Activated CD4-positive, alpha-beta T cell treated with anti-CD3 and anti-CD28 coated beads for 36 hours (primary cell): ENCODE data around the gene HOXD4. TPM values are rescaled to one million over a fixed set of nuclear protein-coding genes. Genes with fewer than 3 reads are reported as not detected.
A peak's percentile ranks its signal among the peaks of the same experiment; 100 is the strongest.

Experiments
- ATAC-seq: fragments of 200-7000 bp; cut with Tn5 transposase; one replicate; pipeline ENCODE4 v1.10.0; 2021; ENCODE audit warnings: mild to moderate bottlenecking, moderate library complexity
- CTCF ChIA-PET: fragments of 350-600 bp; sonication (Branson Sonifier 250); formaldehyde crosslinking; loops from one replicate; lab custom pipeline; 2021; ENCODE audit warnings: antibody characterized with exemption; lab: Charles Lee
- POLR2A ChIA-PET: fragments of 350-600 bp; sonication (Branson Sonifier 250); formaldehyde crosslinking; loops from one replicate; lab custom pipeline; 2021; ENCODE audit warnings: antibody characterized with exemption, inconsistent platforms; lab: Charles Lee
- DNase-seq: peaks from one replicate; pipeline ENCODE4 v3.0.0-alpha.2; 2020
- H3K27ac Mint-ChIP-seq: one replicate; pipeline ENCODE4 v1.8.0; 2021; ENCODE audit warnings: mixed read lengths
- H3K27me3 Mint-ChIP-seq: one replicate; pipeline ENCODE4 v1.8.0; 2021; ENCODE audit warnings: mixed read lengths
- H3K36me3 Mint-ChIP-seq: one replicate; pipeline ENCODE4 v1.8.0; 2021; ENCODE audit warnings: low read depth, mixed read lengths
- H3K4me1 Mint-ChIP-seq: one replicate; pipeline ENCODE4 v1.8.0; 2021; ENCODE audit warnings: mixed read lengths
- H3K4me3 Mint-ChIP-seq: one replicate; pipeline ENCODE4 v1.8.0; 2021; ENCODE audit warnings: mild to moderate bottlenecking, moderate library complexity, mixed read lengths
- H3K9me3 Mint-ChIP-seq: one replicate; pipeline ENCODE4 v1.8.0; 2021; ENCODE audit warnings: low read depth, mixed read lengths
- intact Hi-C, 2 experiments: fragments of 100-400 bp; cut with DNase I in 1 of 2; cut with micrococcal nuclease in 1 of 2; formaldehyde crosslinking; loops; one replicate each; pipeline versions ENCODE4 v1.14.2 to v1.15.1; 2022 to 2024; cut with DNase I, micrococcal nuclease
- total RNA-seq, 2 experiments: library from RNA; stranded (reverse); gene quantifications; one replicate each; pipeline ENCODE4 v1.2.3, GENCODE V29; 2021

HOXD4 gene
- total RNA-seq, 2 experiments from 2014 or later, result not detected

DNA sequence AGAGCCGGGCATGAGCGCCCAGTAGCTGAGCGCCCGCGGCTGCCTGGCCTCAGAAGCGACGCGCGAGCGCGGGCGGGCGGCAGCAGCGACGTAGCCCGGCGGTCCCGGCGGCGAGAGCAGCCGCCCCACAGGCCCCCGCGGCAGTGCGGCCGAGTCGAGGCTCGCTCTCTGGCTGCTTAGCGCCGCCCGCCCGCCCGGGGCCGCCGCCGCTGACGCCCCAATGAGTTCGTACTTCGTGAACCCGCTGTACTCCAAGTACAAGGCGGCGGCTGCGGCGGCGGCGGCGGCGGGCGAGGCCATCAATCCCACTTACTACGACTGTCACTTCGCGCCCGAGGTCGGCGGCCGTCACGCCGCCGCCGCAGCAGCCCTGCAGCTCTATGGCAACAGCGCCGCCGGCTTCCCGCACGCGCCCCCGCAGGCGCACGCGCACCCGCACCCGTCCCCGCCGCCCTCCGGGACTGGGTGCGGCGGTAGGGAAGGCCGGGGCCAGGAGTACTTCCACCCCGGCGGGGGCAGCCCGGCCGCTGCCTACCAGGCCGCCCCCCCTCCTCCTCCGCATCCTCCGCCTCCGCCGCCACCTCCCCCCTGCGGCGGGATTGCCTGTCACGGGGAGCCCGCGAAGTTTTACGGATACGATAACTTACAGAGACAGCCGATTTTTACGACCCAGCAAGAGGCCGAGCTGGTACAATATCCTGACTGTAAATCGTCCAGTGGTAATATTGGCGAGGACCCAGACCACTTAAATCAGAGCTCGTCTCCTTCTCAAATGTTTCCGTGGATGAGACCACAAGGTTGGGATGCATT is 21.0 kb upstream of the HOXD4 start:
- peaks cover 27% of the 10 kb centered on the region for H3K4me1 Mint-ChIP-seq
- ATAC-seq, result peak; percentile 34
- POLR2A ChIA-PET, result no interaction called here
- H3K4me3 Mint-ChIP-seq, result peak overlapping the region; percentile 41
- CTCF ChIA-PET, result interaction anchor here (0.9 to 3.0 kb wide), 5 partner anchors 10 to 508 kb away, joined by 3 to 14 read pairs (median 7); no protein-coding TSS in a partner anchor
- peak; percentile 54 for DNase-seq
- H3K27ac Mint-ChIP-seq, result no peak overlapping the region
- H3K27me3 Mint-ChIP-seq, result peaks cover 76% of the 10 kb centered on the region
- intact Hi-C loops, result loop anchor here in 1 of 2 experiments (2.0 kb wide), 1 partner anchor 140 kb away; no protein-coding TSS in a partner anchor
- H3K36me3 Mint-ChIP-seq, result no peaks in the 10 kb centered on the region
- no peaks in the 10 kb centered on the region for H3K9me3 Mint-ChIP-seq

DNA sequence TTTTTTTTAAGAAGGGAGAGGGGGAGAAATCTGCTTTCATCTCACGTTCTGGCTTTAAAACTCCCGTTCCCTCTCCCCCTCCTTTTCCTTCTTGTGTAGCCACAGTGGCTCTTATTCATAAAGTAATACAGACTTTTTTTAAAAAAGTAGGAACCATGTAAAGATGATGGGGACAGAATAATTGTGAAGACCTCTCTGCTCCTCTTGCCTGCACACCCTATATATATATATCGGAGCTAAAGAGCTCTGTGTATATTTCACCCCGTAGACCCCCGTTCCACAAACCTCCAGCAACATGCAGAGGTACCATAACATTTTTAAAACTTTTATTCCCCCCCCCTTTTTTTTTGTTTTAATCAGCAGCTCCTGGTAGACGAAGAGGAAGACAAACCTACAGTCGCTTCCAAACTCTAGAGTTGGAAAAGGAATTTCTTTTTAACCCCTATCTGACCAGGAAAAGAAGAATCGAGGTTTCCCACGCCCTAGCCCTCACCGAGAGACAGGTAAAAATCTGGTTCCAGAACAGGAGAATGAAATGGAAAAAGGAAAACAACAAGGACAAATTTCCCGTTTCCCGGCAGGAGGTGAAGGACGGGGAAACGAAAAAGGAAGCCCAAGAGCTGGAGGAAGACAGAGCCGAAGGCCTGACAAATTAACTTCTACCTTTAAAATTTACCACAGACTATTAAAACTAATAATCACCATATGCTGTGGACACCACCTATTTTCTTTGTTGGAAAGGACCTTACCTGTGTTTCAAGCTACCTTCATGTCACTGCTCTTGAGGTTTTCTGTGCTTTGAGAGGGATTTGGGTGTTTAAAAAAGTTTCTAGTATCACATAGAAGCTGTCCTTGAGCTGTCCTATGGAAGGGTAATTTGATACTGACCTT is 20.1 kb upstream of the HOXD4 start:
- ATAC-seq, result no peak
- no peaks in the 10 kb centered on the region for H3K36me3 Mint-ChIP-seq
- peaks cover 76% of the 10 kb centered on the region for H3K27me3 Mint-ChIP-seq
- H3K4me3 Mint-ChIP-seq, result peak overlapping the region; percentile 41
- DNase-seq, result no peak
- no peak overlapping the region for H3K27ac Mint-ChIP-seq
- CTCF ChIA-PET, result interaction anchor here (0.9 to 3.0 kb wide), 8 partner anchors 9 to 521 kb away, joined by 3 to 14 read pairs (median 6); no protein-coding TSS in a partner anchor
- POLR2A ChIA-PET, result no interaction called here
- H3K4me1 Mint-ChIP-seq, result peaks cover 36% of the 10 kb centered on the region
- no peaks in the 10 kb centered on the region for H3K9me3 Mint-ChIP-seq
- intact Hi-C loops, result loop anchor here in 1 of 2 experiments (2.0 kb wide), 1 partner anchor 140 kb away; no protein-coding TSS in a partner anchor

DNA sequence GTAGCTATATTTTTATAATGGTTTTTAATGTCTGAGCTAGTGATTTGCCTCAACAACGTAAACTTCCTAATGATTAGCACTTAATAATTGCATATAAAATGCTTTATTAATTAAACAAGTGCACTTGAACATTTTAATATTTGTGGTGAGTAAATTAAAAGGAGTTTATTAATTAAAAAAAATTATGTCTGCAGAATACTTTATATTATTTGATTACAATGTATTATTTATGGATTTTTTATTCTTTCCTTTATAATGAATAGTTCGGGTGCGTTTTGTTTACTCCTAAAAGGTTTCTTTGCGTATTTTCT is 19.5 kb upstream of the HOXD4 start:
- Mint-ChIP-seq H3K4me1 (peaks cover 37% of the 10 kb centered on the region), H3K4me3 (peak overlapping the region; percentile 50), H3K27me3 (peaks cover 75% of the 10 kb centered on the region), H3K36me3 (no peaks in the 10 kb centered on the region), H3K9me3 (no peaks in the 10 kb centered on the region), H3K27ac (no peak overlapping the region)
- CTCF ChIA-PET, result interaction anchor here (0.9 to 3.0 kb wide), 7 partner anchors 8 to 520 kb away, joined by 3 to 14 read pairs (median 7); no protein-coding TSS in a partner anchor
- intact Hi-C loops, result loop anchor here in 1 of 2 experiments (2.0 kb wide), 1 partner anchor 139 kb away; no protein-coding TSS in a partner anchor
- POLR2A ChIA-PET, result no interaction called here
- no peak for DNase-seq
- ATAC-seq, result no peak

DNA sequence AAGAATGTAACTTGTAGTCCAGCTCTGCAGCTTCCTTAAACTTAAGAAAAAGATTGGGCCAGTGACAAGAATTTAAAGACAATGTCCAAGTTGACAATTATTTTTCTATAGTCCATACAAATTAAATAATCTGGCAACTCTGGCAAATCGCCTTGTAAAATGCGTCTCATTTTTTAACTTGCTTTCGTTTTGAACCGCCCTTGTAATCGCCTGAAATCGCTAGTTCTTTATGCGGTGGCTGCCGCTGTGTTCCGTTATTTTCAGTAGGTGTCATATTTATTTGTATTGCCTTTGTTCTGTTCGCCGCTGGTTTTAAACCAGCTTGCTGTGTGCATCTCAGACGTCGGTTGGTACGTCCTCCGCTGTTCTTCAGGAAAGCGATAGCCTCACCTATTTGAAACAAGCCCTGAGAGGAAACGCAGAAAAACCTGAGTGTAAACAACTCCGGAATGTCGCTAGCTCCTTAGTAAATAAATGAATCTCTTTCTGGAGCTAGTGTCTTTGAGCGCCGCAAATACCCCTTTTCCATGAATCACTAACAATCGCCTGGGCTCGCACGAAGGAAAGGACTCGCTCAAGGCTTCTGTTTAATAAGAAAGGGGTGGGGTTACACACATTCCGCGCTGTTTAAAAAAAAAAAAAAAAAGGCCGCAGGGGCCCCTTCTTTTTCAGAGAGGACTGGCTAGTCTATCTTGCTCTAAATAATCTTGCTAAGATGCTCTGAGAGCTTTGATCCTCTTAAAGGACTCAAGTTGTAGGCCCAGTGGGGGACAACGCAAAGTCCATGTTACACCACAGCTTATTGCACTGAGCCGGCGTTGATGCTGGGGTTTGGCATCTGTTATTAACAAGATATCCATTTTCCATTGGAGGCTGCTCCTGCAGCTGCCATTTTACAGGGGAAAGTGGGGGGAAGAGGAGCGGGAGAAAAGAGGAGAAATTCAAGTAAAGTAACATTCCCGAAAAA is 18.9 kb upstream of the HOXD4 start:
- H3K9me3 Mint-ChIP-seq, result no peaks in the 10 kb centered on the region
- intact Hi-C loops, result no loop called here
- ChIA-PET POLR2A (interaction anchor here (0.7 kb wide), 1 partner anchor 800 kb away, joined by 7 read pairs; no protein-coding TSS in a partner anchor), CTCF (interaction anchor here (0.9 to 3.0 kb wide), 11 partner anchors 8 to 1016 kb away, joined by 3 to 14 read pairs (median 5); partner anchors contain the start of gene HOXD9)
- H3K27me3 Mint-ChIP-seq, result peaks cover 75% of the 10 kb centered on the region
- ATAC-seq (no peak), DNase-seq (peak; percentile 26)
- H3K36me3 Mint-ChIP-seq, result no peaks in the 10 kb centered on the region
- no peak overlapping the region for H3K27ac Mint-ChIP-seq
- peaks cover 35% of the 10 kb centered on the region for H3K4me1 Mint-ChIP-seq
- peak overlapping the region; percentile 50 for H3K4me3 Mint-ChIP-seq

DNA sequence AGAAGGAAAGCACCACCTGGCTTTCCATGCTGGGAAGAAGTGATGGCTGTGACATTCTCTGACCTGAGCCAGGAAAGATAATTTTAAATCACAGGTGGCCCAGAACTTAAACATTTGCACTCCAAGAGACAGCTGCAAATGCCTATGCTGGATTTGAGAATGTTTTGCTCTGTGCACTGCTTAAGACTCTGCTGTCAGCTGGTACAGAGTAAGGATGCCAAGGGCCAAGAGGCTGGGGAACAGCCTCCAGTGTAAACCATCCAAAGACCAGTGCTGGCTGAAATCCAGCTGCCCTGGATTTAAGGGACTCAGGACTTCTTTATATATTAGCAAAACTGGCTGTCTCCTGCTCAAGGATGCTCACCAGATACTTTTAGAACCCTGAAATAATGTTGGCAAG is 18.0 kb upstream of the HOXD4 start:
- Mint-ChIP-seq H3K27me3 (peaks cover 75% of the 10 kb centered on the region), H3K9me3 (peaks cover 2% of the 10 kb centered on the region), H3K27ac (no peak overlapping the region), H3K4me3 (no peak overlapping the region), H3K4me1 (peaks cover 28% of the 10 kb centered on the region), H3K36me3 (no peaks in the 10 kb centered on the region)
- POLR2A ChIA-PET, result no interaction called here
- intact Hi-C loops, result no loop called here
- ATAC-seq (no peak), DNase-seq (no peak)
- CTCF ChIA-PET, result interaction anchor here (0.9 to 3.0 kb wide), 4 partner anchors 11 to 1015 kb away, joined by 3 to 14 read pairs (median 5); partner anchors contain the start of gene HOXD9

DNA sequence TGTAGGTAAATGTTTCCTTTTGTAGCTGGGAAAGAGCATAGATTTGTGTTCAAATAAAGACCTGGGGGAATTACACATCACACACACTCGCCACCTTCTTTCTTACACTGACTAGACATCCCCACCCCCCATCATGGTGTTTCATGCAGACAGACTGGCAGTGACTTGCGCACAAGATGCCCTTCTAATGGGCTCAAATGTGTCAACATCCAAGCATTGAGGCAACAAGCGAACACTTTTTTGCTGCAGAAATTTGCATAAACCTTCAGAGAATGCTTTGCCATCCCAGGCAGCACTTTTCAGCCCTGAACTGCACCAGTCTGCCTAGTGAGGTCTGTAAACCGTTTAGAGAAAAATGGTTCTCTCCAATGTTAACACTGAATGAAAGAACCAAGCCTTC is 17.3 kb upstream of the HOXD4 start:
- ChIA-PET CTCF (interaction anchor here (1.1 kb wide), 1 partner anchor 8 kb away, joined by 4 read pairs; no protein-coding TSS in a partner anchor), POLR2A (no interaction called here)
- Mint-ChIP-seq H3K4me1 (peaks cover 28% of the 10 kb centered on the region), H3K27me3 (peaks cover 76% of the 10 kb centered on the region), H3K4me3 (no peak overlapping the region), H3K27ac (no peak overlapping the region), H3K36me3 (no peaks in the 10 kb centered on the region), H3K9me3 (peaks cover 3% of the 10 kb centered on the region)
- no peak for ATAC-seq
- no peak for DNase-seq
- intact Hi-C loops, result no loop called here

DNA sequence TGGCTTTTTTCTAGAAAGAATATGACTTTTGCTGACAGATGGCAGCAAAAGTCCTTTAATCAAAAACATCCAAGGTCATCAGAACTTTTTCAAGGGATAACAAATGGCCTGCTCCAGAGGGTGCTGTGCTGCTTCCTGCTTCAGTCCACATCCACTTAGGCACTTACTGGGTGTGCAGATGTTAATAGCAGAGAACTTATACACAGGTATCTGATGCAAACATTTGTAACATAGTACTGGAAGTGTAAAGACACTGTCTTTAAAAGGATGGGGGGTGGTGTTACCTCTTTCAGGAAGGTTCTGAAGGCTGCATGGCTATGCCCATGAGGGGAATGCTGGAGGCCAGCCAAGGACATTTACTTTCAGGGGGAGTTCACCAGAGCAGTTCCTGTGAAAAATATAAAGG is 16.3 kb upstream of the HOXD4 start:
- Mint-ChIP-seq H3K27me3 (peaks cover 82% of the 10 kb centered on the region), H3K4me3 (no peak overlapping the region), H3K4me1 (peaks cover 30% of the 10 kb centered on the region), H3K27ac (no peak overlapping the region), H3K36me3 (no peaks in the 10 kb centered on the region), H3K9me3 (peaks cover 3% of the 10 kb centered on the region)
- intact Hi-C loops, result loop anchor here in 1 of 2 experiments (5.0 kb wide), 1 partner anchor 37 kb away; no protein-coding TSS in a partner anchor
- ChIA-PET POLR2A (no interaction called here), CTCF (interaction anchor here (0.7 kb wide), 1 partner anchor 11 kb away, joined by 3 read pairs; no protein-coding TSS in a partner anchor)
- no peak for ATAC-seq
- no peak for DNase-seq

DNA sequence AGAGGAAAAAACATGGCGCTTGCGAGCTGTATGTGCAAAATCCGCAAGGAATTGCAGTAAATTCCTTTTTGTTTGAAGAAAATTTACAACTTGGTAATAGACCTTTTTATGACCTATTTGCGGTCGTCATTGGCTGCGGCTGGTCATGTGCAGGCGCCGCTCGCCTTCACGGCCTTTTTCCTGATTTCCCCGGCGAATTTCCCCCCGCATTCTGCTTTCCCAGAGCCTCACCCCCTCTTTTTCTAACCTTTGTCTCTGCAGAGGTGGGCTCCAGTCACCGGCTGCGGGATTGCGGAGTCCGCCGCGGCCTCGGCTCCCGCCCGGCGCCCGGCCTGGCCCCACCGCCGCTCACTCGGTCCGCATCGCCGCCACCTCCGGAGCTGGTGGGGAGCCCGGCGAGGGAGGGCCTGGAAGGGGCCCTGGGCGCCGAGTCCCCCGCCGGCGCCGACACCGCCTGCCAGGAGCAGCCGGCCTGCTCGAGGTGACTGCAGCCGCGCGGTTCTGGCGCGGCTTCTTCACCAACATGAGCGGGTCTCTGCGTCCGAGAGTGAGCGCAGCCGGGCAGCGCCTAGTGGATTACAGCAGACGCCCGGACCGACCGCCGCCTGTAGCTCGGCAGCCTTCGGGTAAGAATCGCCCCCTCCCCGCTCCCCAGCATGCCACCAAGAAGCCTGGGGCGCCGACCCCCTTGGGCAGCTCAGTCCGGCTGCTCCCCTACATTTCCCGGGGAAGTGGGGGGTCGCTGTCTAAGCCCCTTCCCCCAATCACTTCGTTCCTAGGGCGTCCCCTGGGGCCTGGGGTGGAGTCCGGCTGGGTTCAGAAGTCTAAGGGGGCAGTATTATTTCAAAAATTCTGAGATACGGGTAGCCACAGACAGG is 14.7 kb upstream of the HOXD4 start:
- H3K4me1 Mint-ChIP-seq, result peaks cover 21% of the 10 kb centered on the region
- no peaks in the 10 kb centered on the region for H3K36me3 Mint-ChIP-seq
- peaks cover 3% of the 10 kb centered on the region for H3K9me3 Mint-ChIP-seq
- POLR2A ChIA-PET, result no interaction called here
- H3K4me3 Mint-ChIP-seq, result no peak overlapping the region
- ATAC-seq (no peak), DNase-seq (peak; percentile 28)
- intact Hi-C loops, result loop anchor here in 1 of 2 experiments (5.0 kb wide), 1 partner anchor 36 kb away; no protein-coding TSS in a partner anchor
- H3K27ac Mint-ChIP-seq, result no peak overlapping the region
- CTCF ChIA-PET, result interaction anchor here (0.7 to 1.4 kb wide), 2 partner anchors 9 to 318 kb away, joined by 3 to 6 read pairs; no protein-coding TSS in a partner anchor
- peaks cover 79% of the 10 kb centered on the region for H3K27me3 Mint-ChIP-seq

DNA sequence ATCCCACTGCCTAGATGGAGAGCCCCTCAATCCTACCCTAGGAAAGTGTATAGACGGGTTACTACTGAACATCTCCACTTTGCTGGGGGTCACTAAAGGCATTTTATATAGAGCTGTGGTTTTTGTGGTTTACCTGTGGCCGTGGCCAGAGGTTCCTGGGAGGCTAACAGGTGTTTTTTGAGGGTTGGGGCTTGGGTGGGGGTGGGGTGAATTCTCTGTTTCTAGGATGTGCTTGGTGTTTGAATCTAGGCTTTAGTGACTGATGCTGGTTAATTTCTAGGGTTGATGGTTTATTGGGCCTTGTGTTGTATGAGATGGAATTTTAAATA is 14.1 kb upstream of the HOXD4 start:
- intact Hi-C loops, result loop anchor here in 1 of 2 experiments (5.0 kb wide), 1 partner anchor 35 kb away; no protein-coding TSS in a partner anchor
- Mint-ChIP-seq H3K4me1 (peaks cover 21% of the 10 kb centered on the region), H3K27me3 (peaks cover 82% of the 10 kb centered on the region), H3K36me3 (no peaks in the 10 kb centered on the region), H3K9me3 (peaks cover 3% of the 10 kb centered on the region), H3K4me3 (no peak overlapping the region), H3K27ac (no peak overlapping the region)
- ATAC-seq (no peak), DNase-seq (no peak)
- ChIA-PET POLR2A (no interaction called here), CTCF (interaction anchor here (0.7 to 1.4 kb wide), 2 partner anchors 8 to 318 kb away, joined by 3 to 6 read pairs; no protein-coding TSS in a partner anchor)
